ENCODE data around the gene ZNF444.

The ZNF444 gene

DNA sequence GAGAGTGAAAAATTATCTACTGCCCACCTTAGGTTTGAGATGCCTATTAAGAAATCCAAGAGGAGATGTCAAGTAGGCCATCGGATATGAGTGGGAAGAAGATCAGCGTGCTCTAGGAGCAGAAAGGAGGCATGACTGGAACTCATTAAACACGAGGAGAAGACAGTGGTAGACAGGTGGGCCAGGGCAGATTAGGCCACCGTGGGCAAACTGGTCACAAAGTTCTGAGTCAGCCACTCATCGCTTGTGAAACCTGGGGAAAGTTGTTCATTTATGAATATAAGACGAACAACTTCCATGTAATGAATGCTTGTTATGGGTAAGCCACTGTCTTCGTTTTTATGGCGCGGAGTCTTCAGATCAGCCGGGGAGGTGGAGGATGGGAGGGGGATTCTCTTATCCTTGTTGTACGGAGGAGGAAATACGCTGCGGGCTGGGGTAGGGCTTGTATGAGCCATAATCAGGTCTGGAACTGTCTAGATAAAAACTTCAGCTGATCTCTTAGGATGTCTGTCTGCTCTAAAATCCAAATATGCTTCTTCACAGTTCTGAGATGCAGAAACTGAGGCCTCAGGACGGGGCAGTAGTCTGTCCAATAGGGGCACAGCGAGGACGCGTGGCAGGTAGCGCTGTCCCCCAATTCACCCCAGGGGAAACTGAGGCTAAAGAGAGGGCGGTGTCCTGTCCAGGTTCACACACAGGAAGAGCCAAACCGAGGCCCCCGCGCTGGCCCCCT, 1.1 kb upstream of the ZNF444 start:
- H3K4me3 ChIP-seq (ENCODE audit: control insufficient read depth, low read depth, low read length), result peak overlapping the region; percentile 63
- TF ChIP-seq, protein P1, sequence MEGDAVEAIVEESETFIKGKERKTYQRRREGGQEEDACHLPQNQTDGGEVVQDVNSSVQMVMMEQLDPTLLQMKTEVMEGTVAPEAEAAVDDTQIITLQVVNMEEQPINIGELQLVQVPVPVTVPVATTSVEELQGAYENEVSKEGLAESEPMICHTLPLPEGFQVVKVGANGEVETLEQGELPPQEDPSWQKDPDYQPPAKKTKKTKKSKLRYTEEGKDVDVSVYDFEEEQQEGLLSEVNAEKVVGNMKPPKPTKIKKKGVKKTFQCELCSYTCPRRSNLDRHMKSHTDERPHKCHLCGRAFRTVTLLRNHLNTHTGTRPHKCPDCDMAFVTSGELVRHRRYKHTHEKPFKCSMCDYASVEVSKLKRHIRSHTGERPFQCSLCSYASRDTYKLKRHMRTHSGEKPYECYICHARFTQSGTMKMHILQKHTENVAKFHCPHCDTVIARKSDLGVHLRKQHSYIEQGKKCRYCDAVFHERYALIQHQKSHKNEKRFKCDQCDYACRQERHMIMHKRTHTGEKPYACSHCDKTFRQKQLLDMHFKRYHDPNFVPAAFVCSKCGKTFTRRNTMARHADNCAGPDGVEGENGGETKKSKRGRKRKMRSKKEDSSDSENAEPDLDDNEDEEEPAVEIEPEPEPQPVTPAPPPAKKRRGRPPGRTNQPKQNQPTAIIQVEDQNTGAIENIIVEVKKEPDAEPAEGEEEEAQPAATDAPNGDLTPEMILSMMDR (conservative IDR thresholded peaks at IDR 0.05; ENCODE audit: control insufficient read depth, insufficient read depth, low read depth, low read length), result no peak
- DNase-seq (ENCODE audit: low read depth), result no peak

DNA sequence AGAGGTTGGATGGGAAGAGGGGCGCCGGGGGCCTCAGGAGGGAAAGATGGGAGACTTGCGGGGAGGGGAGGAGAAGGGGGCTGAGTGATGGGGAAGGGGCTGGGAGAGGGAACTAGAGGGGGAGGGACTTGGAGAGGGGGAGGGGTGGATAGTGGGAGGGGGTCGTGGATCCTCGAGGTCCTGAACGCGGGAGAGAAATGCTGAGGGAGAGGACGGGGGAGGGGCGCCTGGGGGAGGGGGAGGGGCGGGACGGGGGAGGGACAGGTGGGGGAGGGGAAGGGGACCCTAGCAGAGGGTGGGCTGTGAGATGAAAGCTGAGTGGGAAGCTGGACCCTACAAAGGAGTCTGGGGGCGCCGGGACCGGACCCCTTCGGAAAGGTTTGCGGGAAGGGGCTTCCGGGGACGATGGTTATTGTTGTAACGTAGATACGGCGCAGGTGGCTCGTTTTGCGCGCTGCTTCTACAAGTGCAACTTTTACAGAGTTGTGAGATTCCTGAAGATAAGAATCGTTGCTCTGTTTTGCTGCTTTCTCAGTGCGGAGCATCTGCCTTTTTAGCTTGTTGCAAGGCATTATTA, 418 bp downstream of the ZNF444 start:
- peak overlapping the region; percentile 63 for H3K4me3 ChIP-seq (ENCODE audit: control insufficient read depth, low read depth, low read length)
- TF ChIP-seq, protein P1 (conservative IDR thresholded peaks at IDR 0.05; ENCODE audit: control insufficient read depth, insufficient read depth, low read depth, low read length), result no peak
- DNase-seq (ENCODE audit: low read depth), result no peak

GRCh38 chr19:56142087-56142787, 1.1 kb downstream of the ZNF444 start:
- peak overlapping the region; percentile 63 for H3K4me3 ChIP-seq (ENCODE audit: control insufficient read depth, low read depth, low read length)
- TF ChIP-seq, protein P1 (conservative IDR thresholded peaks at IDR 0.05; ENCODE audit: control insufficient read depth, insufficient read depth, low read depth, low read length), result no peak
- no peak for DNase-seq (ENCODE audit: low read depth)

DNA sequence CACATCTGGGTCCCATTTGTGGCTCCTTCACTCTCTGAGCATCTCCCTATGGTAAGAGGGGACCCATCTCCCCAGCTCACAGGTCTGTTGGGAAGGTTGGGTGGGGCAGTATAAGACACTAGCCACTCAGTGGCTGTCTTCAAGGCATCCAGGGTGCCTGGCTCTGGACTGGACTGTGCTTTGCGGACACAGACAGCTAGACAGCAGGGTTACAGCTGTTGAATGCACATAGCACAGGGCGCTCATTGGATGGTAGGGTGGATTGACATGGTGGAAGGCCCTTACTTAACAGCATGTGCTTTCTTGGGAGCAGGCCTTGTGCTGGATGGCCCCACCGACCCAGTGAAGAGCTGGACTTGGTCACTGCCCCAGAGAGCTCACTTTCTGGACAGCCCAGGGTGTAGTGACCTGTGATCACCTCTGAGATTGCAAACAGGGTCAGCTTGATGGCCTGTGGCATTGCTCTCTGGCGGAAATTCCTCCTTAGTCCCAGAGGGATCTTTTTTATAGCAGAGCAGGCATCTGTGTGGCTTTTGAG, 1.9 kb downstream of the ZNF444 start:
- TF ChIP-seq, protein P1 (conservative IDR thresholded peaks at IDR 0.05; ENCODE audit: control insufficient read depth, insufficient read depth, low read depth, low read length), result no peak
- no peak for DNase-seq (ENCODE audit: low read depth)
- no peak overlapping the region for H3K4me3 ChIP-seq (ENCODE audit: control insufficient read depth, low read depth, low read length)

- TF ChIP-seq, protein P1 (conservative IDR thresholded peaks at IDR 0.05; ENCODE audit: control insufficient read depth, insufficient read depth, low read depth, low read length), result no peak
- DNase-seq (ENCODE audit: low read depth), result no peak
- no peak overlapping the region for H3K4me3 ChIP-seq (ENCODE audit: control insufficient read depth, low read depth, low read length)
Observed at GRCh38 chr19:56144376-56144775, 3.3 kb downstream of the ZNF444 start.

GRCh38 chr19:56144831-56145230, 3.7 kb downstream of the ZNF444 start:
- no peak overlapping the region for H3K4me3 ChIP-seq (ENCODE audit: control insufficient read depth, low read depth, low read length)
- TF ChIP-seq, protein P1 (conservative IDR thresholded peaks at IDR 0.05; ENCODE audit: control insufficient read depth, insufficient read depth, low read depth, low read length), result no peak
- no peak for DNase-seq (ENCODE audit: low read depth)
